Adrenal gland (tissue), 5 donors: ENCODE measurements around the gene RPS24.

Experiments used
- POLR2A ChIP-seq, 2 donors: fragments of 450-650 bp; IDR thresholded peaks; one replicate each; pipeline ENCODE4 v1.6.1; 2017; ENCODE audit warnings: antibody characterized with exemption in 2 of 2, mild to moderate bottlenecking in 2 of 2, moderate library complexity in 1 of 2
- TF ChIP-seq, protein P1 (sequence below), 6 experiments: fragments of 450-650 bp in 4 of 6; fragments of 200-600 bp in 2 of 6; sonication (generic) in 1 of 6; IDR thresholded peaks; 1 replicate in 5 of 6; 2 replicates in 1 of 6; pipeline versions ENCODE4 v1.5.1 to v1.8.0; 2016 to 2021; ENCODE audit warnings: antibody characterized with exemption in 6 of 6, mild to moderate bottlenecking in 2 of 6, moderate library complexity in 1 of 6
- donor health status: DM: no; HTN: no; CAD: no.

DNA sequence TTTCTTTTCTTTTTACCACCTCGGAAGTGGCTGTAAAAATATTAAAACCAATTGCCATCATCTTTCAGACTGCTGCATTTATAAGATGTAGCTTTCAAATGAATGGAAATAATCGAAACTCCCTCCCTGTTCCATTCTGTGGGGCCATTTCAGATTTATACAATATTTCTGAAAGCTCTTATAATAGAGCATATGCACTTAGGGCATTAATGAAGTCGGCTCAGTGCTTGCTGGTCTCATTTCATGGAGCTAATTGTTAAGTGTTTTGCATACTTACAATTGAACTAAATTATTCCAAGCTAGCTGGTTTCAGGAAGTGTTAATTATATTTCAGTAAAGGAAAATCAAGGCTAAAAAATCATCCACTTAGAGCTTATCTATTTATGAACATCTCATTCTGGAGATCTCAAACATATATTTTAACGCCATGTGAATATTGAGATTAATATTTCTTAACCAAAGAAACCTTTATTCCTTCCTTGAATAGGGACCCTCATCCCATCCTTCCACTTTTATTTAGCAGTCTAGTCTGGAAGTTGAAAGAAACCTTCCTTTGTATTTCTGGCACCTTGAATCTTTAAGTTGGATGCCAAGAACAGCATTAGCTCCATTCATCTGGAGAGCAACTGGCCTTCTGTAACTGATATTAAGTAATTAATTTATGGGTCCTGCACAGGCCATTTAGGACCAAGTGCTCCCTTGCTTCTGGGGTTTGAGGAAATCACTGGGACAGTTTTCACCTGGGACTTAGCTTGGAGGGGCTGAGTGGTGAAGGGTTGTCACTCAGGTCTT, 45.1 kb downstream of the RPS24 start:
- TF ChIP-seq, protein P1, sequence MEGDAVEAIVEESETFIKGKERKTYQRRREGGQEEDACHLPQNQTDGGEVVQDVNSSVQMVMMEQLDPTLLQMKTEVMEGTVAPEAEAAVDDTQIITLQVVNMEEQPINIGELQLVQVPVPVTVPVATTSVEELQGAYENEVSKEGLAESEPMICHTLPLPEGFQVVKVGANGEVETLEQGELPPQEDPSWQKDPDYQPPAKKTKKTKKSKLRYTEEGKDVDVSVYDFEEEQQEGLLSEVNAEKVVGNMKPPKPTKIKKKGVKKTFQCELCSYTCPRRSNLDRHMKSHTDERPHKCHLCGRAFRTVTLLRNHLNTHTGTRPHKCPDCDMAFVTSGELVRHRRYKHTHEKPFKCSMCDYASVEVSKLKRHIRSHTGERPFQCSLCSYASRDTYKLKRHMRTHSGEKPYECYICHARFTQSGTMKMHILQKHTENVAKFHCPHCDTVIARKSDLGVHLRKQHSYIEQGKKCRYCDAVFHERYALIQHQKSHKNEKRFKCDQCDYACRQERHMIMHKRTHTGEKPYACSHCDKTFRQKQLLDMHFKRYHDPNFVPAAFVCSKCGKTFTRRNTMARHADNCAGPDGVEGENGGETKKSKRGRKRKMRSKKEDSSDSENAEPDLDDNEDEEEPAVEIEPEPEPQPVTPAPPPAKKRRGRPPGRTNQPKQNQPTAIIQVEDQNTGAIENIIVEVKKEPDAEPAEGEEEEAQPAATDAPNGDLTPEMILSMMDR (IDR thresholded peaks at IDR 0.05): no peak
- no peak for TF ChIP-seq POLR2A (IDR thresholded peaks at IDR 0.05)
